Activated CD8-positive, alpha-beta memory T cell treated with anti-CD3 and anti-CD28 coated beads, Interleukin-2, amount 50 U/mL, for 4 hours (primary cell): ENCODE measurements around the gene SLC35F1.

Experiments used
- DNase-seq: peaks from one replicate; pipeline ENCODE4 v3.0.0-alpha.2; 2020

The SLC35F1 gene

GRCh38 chr6:118203545-118203944 is 296.5 kb downstream of the SLC35F1 start:
- no peak for DNase-seq

DNA sequence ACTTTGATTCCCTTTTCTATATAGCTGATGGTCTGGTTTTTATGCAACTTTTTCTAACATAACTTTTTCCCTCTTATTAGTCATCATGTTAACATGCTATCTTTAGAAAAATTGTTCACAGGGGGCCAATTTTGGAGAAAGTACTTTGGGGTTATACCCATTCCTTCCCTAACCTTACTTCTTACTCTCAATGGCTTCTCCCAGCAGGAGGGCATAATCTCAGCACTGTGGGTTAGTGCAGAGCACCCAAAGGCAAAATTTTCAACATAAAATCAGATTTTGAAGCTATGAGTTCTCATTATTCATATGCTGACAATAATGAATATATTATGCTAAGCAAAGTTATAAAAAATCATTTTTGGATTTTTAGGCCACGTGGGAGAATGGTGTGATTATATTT is 299.2 kb downstream of the SLC35F1 start:
- no peak for DNase-seq

DNA sequence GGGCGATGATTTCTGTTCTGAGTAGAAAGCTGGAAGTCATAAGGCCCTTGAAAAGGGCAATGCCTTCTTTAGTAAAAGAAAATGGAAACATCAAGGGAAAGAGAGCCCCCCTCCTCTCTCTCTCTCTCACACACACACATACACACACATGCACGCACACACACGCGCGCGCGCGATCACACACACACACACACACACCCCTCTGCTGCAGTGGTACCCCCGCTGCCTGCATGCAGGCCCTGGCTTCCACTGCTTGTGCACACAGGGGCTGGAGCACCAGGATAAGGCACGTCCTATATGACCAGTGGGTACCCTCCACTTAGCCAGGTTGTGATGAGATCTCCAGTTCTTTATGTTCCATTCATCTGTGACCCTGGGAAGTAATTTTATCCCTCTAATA is 300.9 kb downstream of the SLC35F1 start:
- no peak for DNase-seq

GRCh38 chr6:118212451-118213173 is 305.5 kb downstream of the SLC35F1 start:
- no peak for DNase-seq

DNA sequence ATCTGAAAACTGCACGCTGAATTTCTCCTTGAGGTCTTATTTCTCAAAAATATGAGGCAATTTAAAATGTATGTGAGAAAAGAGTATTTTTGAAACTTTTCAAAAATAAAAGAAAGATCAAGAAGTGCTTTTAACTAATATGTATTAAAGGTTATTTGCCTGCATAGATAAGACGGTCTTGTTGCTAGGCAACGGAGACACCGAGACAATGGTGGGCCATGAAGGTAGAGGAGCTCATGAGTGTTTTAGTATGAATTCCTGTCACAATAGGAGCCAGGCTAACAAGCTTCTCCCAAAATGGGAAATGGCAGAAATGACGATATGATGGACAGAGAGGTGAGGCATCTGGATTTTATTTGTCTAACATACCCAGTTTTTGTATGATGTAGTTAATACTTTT is 308.2 kb downstream of the SLC35F1 start:
- no peak for DNase-seq

- DNase-seq = no peak
Measured at GRCh38 chr6:118216751-118217150, 309.7 kb downstream of the SLC35F1 start.

- no peak for DNase-seq
Measured at GRCh38 chr6:118218156-118218555, 311.1 kb downstream of the SLC35F1 start.

DNA sequence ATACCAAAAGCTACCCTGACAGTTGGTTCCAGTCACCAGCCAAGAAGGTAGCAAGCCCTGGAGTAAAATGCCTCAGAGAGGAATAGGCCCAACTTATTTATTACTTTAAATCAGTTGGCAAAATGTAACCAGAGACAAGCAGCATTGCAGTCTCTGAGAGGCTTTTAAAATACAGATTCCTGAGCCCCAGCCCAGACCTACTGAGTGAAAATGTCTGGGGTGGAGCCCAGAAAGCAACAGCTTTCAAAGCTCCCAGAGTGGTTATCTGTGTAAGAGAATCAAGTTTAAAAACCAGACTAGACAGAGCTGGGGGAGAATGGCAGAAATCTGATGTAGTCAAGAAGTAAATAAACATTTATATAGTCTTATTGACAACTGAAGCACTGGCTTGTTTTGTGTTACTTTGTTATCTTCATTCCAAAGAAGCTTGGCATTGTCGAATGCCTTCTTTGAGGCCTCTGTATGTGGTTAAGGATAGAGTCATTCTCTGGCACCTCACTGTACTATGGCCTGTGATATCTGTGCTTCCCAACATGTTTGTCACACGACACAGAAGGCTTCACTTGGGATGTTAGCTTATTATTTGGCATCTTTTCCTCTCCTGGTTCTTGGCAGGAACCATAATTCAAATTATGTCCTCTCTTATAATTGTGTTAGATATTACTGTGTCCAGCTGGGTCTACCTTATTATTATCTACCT is 313.5 kb downstream of the SLC35F1 start:
- no peak for DNase-seq

- no peak for DNase-seq
Measured at GRCh38 chr6:118223316-118223715, 316.3 kb downstream of the SLC35F1 start.

- DNase-seq = no peak
Measured at GRCh38 chr6:118228886-118229285, 321.8 kb downstream of the SLC35F1 start.

GRCh38 chr6:118240878-118241528 is 333.9 kb downstream of the SLC35F1 start:
- no peak for DNase-seq

- no peak for DNase-seq
Measured at GRCh38 chr6:118246406-118246805, 339.3 kb downstream of the SLC35F1 start.

DNA sequence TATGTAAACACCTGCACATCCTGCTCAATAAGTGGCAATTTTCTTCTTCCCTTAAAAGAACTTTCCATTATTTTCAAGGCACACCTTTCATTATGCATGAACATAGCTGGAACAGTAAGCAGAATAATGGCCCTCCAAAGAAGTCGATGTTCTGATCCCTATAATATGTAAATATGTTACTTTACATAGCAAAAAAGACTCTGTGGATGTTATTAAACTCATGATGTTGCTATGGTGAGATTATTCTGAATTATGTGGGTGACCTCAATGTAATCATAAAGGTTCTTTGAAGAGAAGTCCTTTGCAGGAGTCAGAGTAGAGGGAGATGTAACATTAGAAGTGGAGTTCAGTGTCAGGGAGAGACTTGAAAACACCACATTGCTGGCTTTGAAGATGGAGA is 341.1 kb downstream of the SLC35F1 start:
- DNase-seq = no peak

DNA sequence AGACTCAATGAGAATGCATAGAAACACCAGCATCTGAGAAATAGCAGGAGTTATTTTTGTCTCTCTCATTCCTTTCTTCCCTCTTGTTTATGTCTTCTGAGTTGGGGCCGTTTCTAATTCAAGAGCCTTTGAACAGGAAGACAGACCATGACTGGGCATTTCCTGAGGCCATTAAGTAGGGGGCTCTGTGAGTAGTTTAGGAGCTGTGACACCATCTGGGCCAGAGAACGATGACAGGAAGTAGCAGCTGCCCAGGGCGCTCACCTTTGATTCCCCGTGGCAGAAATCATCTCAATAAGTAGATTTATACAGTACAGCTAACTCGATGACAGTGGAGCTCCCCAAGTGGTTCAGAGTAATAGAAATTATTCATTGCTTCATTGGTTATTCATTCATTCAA is 342.6 kb downstream of the SLC35F1 start:
- DNase-seq = no peak

GRCh38 chr6:118252474-118252873 is 345.4 kb downstream of the SLC35F1 start:
- DNase-seq = no peak

GRCh38 chr6:118253741-118254140 is 346.7 kb downstream of the SLC35F1 start:
- no peak for DNase-seq

- DNase-seq = no peak
Measured at GRCh38 chr6:118260833-118261232, 353.8 kb downstream of the SLC35F1 start.

DNA sequence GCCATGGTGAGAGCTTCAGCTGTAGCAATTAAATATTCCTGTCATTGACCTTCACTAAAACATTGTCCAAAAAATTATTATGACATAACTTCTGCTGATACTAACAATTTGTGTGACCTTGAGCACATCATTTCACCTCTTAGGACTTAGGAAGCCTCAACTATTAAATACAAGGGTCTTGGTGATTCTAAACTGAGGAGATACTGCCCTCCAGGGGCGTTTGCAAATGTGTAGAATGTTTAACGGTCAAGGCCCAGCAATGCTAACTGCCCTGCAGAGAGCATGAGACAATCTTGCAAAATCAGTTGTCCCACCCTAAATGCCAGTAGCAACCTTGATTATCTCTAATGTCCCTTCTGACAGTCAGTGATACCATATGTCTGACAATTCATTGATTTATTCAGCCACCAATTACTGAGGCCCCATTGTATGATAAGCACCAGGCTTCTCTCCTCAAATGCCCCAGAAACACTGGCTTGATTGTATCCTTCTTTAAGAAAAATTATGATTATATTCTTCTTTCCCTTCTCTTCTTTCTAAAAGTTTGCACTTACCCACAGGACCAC is 356.9 kb downstream of the SLC35F1 start:
- no peak for DNase-seq

DNA sequence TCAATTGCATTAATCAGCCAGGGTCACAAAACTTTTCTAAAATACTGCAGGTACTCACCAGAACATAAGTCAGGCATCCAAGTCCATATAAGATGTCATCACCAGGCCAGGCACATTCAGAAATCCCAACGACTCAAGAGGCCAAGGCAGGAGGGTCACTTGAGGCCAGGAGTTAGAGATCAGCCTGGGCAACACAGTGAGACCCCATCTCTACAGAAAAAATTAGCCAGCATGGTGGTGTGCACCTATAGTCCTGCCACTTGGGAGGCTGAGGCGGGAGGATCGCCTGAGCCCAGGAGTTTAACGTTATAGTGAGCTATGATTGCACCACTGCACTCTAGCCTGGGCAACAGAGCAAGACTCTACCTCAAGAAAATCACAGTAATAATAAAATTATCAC is 362.6 kb downstream of the SLC35F1 start:
- DNase-seq = no peak

DNA sequence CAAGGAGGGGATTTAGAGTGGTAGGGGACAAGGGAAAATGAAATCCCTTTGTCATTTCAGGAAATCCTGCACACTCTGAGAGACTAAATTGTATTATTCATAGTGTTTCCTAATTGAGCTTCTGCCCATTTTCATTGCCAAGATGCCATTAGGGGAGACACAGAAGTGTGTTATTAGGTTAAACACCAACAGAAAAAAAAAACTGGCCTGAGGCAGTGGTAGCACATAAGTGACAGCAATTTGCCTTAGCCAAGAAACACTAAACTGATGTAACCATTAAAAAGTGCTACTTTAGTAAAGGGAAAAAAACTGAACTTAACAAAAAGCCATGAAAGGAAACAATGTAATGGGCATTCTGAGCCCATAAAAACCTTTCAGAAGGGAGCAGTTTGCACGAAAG is 370.6 kb downstream of the SLC35F1 start:
- DNase-seq = no peak

- no peak for DNase-seq
Measured at GRCh38 chr6:118280210-118280609, 373.1 kb downstream of the SLC35F1 start.

- no peak for DNase-seq
Measured at GRCh38 chr6:118281291-118281690, 374.2 kb downstream of the SLC35F1 start.

DNA sequence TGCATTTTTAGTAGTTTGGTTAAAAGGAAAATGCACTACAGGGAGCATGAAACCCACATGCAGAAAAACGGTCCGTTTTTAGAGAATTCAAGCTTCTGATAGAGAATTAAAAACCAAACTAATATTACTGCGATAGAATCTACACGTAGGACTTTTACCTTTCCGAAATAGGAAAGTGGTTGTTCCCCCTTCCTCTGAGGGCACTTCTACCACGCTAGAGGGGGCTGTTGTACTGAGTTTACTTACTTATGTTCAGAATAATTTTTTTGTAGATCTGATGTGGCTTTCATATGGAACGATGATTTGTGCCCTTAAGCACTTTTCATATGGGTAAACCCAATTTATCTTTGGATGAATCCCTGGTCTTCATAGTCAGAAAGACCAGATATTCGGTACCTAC is 376.7 kb downstream of the SLC35F1 start:
- peak; percentile 47 for DNase-seq
